OCI-LY7 (cell line): ENCODE measurements around the gene MSLN. TPM values are rescaled to one million over a fixed set of nuclear protein-coding genes. Genes with fewer than 3 reads are reported as not detected.

ENCODE experiments used
- BruUV-seq: library from RNA; stranded (reverse); fragments of 400-500 nt; replicated peaks from 2 replicates; lab custom pipeline; 2021; lab: Mats Ljungman, UMichigan
- CTCF ChIA-PET: fragments of 300-600 bp; sonication (Branson Sonifier 250); formaldehyde crosslinking; loops from one replicate; lab custom pipeline; 2022; ENCODE audit warnings: antibody characterized with exemption; ENCODE audit not compliant: unreplicated experiment; lab: Charles Lee
- POLR2A ChIA-PET: fragments of 300-600 bp; sonication (Branson Sonifier 250); formaldehyde crosslinking; loops from one replicate; lab custom pipeline; 2022; ENCODE audit warnings: antibody characterized with exemption; lab: Charles Lee
- DNase-seq: peaks from one replicate; pipeline ENCODE4 v3.0.0-alpha.2; 2015; ENCODE audit warnings: low spot score
- H2AFZ ChIP-seq: fragments of 200-600 bp; sonication (generic), shearing (Covaris generic); 2 replicates; pipeline ENCODE4 v1.6.1; 2014; ENCODE audit warnings: mild to moderate bottlenecking, antibody characterized with exemption, low read length, moderate library complexity
- H3K27ac ChIP-seq: fragments of 200-600 bp; sonication (generic); 2 replicates; pipeline ENCODE4 v1.5.1; 2014; ENCODE audit warnings: mixed run types, low read depth, mild to moderate bottlenecking, moderate library complexity, low read length, inconsistent platforms; ENCODE audit not compliant: poor library complexity, severe bottlenecking
- H3K36me3 ChIP-seq: fragments of 200-600 bp; sonication (generic); 2 replicates; pipeline ENCODE4 v1.6.1; 2014; ENCODE audit warnings: mild to moderate bottlenecking, antibody characterized with exemption, low read length, moderate library complexity, mixed read lengths; ENCODE audit not compliant: insufficient read depth
- H3K4me1 ChIP-seq: fragments of 200-600 bp; sonication (generic); 2 replicates; pipeline ENCODE4 v1.5.1; 2014; ENCODE audit warnings: mild to moderate bottlenecking, low read length; ENCODE audit not compliant: insufficient read depth, poor library complexity, severe bottlenecking
- H3K4me2 ChIP-seq: fragments of 200-600 bp; sonication (generic); 2 replicates; pipeline ENCODE4 v1.6.1; 2014; ENCODE audit warnings: mild to moderate bottlenecking, low read length
- H3K4me3 ChIP-seq: fragments of 200-600 bp; sonication (generic); 2 replicates; pipeline ENCODE4 v1.5.1; 2014; ENCODE audit warnings: mild to moderate bottlenecking, low read depth, low read length; ENCODE audit not compliant: poor library complexity, severe bottlenecking
- H3K79me2 ChIP-seq: fragments of 200-600 bp; sonication (generic); 2 replicates; pipeline ENCODE4 v1.6.1; 2016; ENCODE audit warnings: low read depth, mild to moderate bottlenecking, low read length, moderate library complexity, mixed read lengths; ENCODE audit not compliant: insufficient read depth
- H3K9me2 ChIP-seq: fragments of 200-600 bp; sonication (generic); 2 replicates; pipeline ENCODE4 v1.6.1; 2016; ENCODE audit warnings: mild to moderate bottlenecking, low read length, mixed read lengths; ENCODE audit not compliant: insufficient read depth
- H3K9me3 ChIP-seq: fragments of 200-600 bp; sonication (generic); 2 replicates; pipeline ENCODE4 v1.6.1; 2014; ENCODE audit warnings: mild to moderate bottlenecking, mixed run types, low read length, mixed read lengths
- H4K20me1 ChIP-seq: fragments of 200-600 bp; sonication (generic); 2 replicates; pipeline ENCODE4 v1.6.1; 2014; ENCODE audit warnings: mild to moderate bottlenecking, antibody characterized with exemption, low read length, moderate library complexity, mixed read lengths; ENCODE audit not compliant: insufficient read depth
- EZH2phosphoT487 ChIP-seq: fragments of 200-600 bp; sonication (generic); IDR thresholded peaks from 2 replicates; pipeline ENCODE4 v1.6.1; 2018; ENCODE audit warnings: low read depth, borderline replicate concordance, mild to moderate bottlenecking, mixed run types, antibody characterized with exemption, low read length, moderate library complexity, mixed read lengths
- intact Hi-C: fragments of 100-400 bp; cut with micrococcal nuclease; formaldehyde crosslinking; loops from one replicate; pipeline ENCODE4 v1.10.0; 2022; ENCODE audit not compliant: unreplicated experiment
- total RNA-seq, 2 experiments: library from RNA; depleted of rRNA in 1 of 2; stranded (reverse); fragments of >200 nt in 1 of 2; shearing (Covaris generic) in 1 of 2; gene quantifications; 2 replicates each; pipeline ENCODE4 v1.2.3, GENCODE V29; 2014 to 2022
- TF ChIP-seq, protein P1 (sequence below): fragments of 200-600 bp; sonication (generic); conservative IDR thresholded peaks from 2 replicates; pipeline ENCODE4 v1.5.1; 2014; ENCODE audit warnings: mild to moderate bottlenecking, antibody characterized with exemption, low read length, moderate library complexity, mixed read lengths

Gene MSLN
- total RNA-seq, 2 experiments from 2014 or later: 0.13 to 0.44 TPM

DNA sequence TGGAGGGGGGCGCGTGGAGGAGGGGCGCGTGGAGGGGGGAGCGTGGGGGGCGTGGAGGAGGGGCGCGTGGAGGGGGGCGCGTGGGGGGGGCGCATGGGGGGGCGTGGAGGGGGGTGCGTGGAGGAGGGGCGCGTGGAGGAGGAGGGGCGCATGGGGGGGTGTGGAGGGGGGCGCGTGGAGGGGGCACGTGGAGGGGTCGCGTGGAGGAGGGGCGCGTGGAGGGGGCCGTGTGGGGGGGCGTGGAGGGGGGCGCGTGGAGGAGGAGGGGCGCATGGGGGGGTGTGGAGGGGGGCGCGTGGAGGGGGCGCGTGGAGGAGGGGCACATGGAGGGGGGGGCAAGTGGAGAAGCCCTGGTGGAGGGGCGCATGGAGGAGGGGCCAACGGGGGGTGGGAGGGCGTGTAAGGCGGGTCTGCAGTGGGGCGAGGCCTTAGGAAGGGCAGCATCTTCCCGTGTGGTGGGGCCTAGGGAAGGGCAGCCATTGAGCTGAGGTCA is 7.3 kb downstream of the MSLN start:
- no peak for DNase-seq
- Histone ChIP-seq H3K4me3 (no peak overlapping the region), H3K9me3 (no peaks in the 10 kb centered on the region), H3K4me2 (no peak overlapping the region), H2AFZ (no peak overlapping the region), H3K27ac (no peak overlapping the region), H3K4me1 (no peaks in the 10 kb centered on the region), H4K20me1 (no peaks in the 10 kb centered on the region), H3K9me2 (no peaks in the 10 kb centered on the region), H3K36me3 (no peaks in the 10 kb centered on the region), H3K79me2 (no peaks in the 10 kb centered on the region)
- ChIA-PET CTCF (no interaction called here), POLR2A (no interaction called here)
- no TSS peak for BruUV-seq
- no peak for TF ChIP-seq EZH2phosphoT487
- TF ChIP-seq, protein P1, sequence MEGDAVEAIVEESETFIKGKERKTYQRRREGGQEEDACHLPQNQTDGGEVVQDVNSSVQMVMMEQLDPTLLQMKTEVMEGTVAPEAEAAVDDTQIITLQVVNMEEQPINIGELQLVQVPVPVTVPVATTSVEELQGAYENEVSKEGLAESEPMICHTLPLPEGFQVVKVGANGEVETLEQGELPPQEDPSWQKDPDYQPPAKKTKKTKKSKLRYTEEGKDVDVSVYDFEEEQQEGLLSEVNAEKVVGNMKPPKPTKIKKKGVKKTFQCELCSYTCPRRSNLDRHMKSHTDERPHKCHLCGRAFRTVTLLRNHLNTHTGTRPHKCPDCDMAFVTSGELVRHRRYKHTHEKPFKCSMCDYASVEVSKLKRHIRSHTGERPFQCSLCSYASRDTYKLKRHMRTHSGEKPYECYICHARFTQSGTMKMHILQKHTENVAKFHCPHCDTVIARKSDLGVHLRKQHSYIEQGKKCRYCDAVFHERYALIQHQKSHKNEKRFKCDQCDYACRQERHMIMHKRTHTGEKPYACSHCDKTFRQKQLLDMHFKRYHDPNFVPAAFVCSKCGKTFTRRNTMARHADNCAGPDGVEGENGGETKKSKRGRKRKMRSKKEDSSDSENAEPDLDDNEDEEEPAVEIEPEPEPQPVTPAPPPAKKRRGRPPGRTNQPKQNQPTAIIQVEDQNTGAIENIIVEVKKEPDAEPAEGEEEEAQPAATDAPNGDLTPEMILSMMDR: no peak
- intact Hi-C loops: no loop called here

DNA sequence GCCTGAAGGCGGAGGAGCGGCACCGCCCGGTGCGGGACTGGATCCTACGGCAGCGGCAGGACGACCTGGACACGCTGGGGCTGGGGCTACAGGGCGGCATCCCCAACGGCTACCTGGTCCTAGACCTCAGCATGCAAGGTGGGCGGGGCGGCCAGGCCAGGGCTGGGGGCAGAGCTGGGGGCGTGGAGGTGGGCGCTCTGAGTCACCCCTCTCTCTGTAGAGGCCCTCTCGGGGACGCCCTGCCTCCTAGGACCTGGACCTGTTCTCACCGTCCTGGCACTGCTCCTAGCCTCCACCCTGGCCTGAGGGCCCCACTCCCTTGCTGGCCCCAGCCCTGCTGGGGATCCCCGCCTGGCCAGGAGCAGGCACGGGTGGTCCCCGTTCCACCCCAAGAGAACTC is 7.9 kb downstream of the MSLN start:
- no TSS peak for BruUV-seq
- H3K9me3 ChIP-seq: no peaks in the 10 kb centered on the region
- CTCF ChIA-PET: no interaction called here
- no peaks in the 10 kb centered on the region for H3K9me2 ChIP-seq
- no peak overlapping the region for H3K27ac ChIP-seq
- POLR2A ChIA-PET: no interaction called here
- intact Hi-C loops: no loop called here
- H3K36me3 ChIP-seq: no peaks in the 10 kb centered on the region
- H2AFZ ChIP-seq: no peak overlapping the region
- DNase-seq: no peak
- no peak overlapping the region for H3K4me3 ChIP-seq
- no peak for TF ChIP-seq EZH2phosphoT487
- TF ChIP-seq, protein P1: no peak
- H4K20me1 ChIP-seq: no peaks in the 10 kb centered on the region
- H3K4me2 ChIP-seq: no peak overlapping the region
- H3K4me1 ChIP-seq: no peaks in the 10 kb centered on the region
- H3K79me2 ChIP-seq: no peaks in the 10 kb centered on the region

DNA sequence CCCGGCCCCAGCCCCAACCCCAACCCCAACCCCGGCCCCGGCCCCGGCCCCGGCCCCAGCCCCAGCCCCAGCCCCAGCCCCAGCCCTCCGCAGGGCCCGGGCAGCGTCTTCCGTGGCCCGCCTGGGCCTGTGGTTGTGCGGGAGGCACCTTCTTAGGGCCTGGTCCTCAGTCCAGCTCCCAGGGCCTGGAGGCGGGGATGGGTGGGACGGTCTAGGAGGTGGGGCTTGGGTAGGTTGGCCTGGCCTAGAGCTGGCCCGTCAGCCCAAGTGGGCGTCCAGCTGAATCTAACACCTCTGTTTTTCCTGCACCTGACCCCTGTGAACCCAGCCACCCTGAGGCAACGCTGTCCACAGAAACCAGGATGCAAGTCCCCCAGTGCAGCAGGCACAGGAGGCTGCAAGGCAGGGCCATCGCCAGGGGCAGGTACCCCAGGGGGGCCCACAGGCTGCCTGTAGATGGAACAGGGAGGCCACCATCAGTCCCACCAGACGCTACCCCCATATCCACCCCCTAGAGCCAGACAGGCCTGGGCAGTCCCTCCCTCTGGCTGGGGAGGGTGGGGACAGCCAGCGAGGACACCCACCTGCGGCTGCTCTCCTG is 8.8 kb downstream of the MSLN start:
- ChIA-PET POLR2A (no interaction called here), CTCF (no interaction called here)
- TF ChIP-seq, protein P1: no peak
- no peak for TF ChIP-seq EZH2phosphoT487
- Histone ChIP-seq H3K79me2 (no peaks in the 10 kb centered on the region), H4K20me1 (no peaks in the 10 kb centered on the region), H3K36me3 (no peaks in the 10 kb centered on the region), H2AFZ (no peak overlapping the region), H3K4me3 (no peak overlapping the region), H3K4me2 (no peak overlapping the region), H3K9me3 (no peaks in the 10 kb centered on the region), H3K9me2 (no peaks in the 10 kb centered on the region), H3K27ac (no peak overlapping the region), H3K4me1 (no peaks in the 10 kb centered on the region)
- BruUV-seq: no TSS peak
- DNase-seq: no peak
- intact Hi-C loops: no loop called here
